A549 (cell line): ENCODE data around the gene LCA5.

Experiments used
- CEBPB ChIP-seq, 2 experiments: fragments of >200 bp in 1 of 2; sonication (Bioruptor Twin) in 1 of 2; formaldehyde crosslinking in 1 of 2; IDR thresholded peaks; 2 replicates each; pipeline ENCODE4 v1.6.1; 2012 to 2016
- CTCF ChIP-seq: fragments of >200 bp; sonication (Bioruptor Twin); formaldehyde crosslinking; IDR thresholded peaks from 3 replicates; pipeline ENCODE4 v1.5.1; 2016
- E2F6 ChIP-seq: IDR thresholded peaks from 2 replicates; pipeline ENCODE4 v1.6.1; 2012; ENCODE audit warnings: low read depth, borderline replicate concordance
- EP300 ChIP-seq, 2 experiments: fragments of >200 bp; sonication (Bioruptor Twin); formaldehyde crosslinking; IDR thresholded peaks; 2 replicates in 1 of 2; 3 replicates in 1 of 2; pipeline ENCODE4 v1.6.1; 2016 to 2017
- NFE2L2 ChIP-seq: fragments of 150-350 bp; conservative IDR thresholded peaks from 2 replicates; pipeline ENCODE4 v1.6.1; 2014; ENCODE audit warnings: low read length
- SMC3 ChIP-seq: fragments of >200 bp; sonication (Bioruptor Twin); formaldehyde crosslinking; IDR thresholded peaks from 3 replicates; pipeline ENCODE4 v1.6.1; 2018; ENCODE audit warnings: inconsistent platforms
- TP53 ChIP-seq: fragments of 250-450 bp; sonication (Bioruptor Pico); IDR thresholded peaks from 2 replicates; pipeline ENCODE4 v1.5.0; 2021; ENCODE audit warnings: mild to moderate bottlenecking, moderate library complexity

- TF ChIP-seq TP53 (no peak), SMC3 (peak; percentile 81), E2F6 (no peak), CTCF (peak; percentile 79), EP300 (IDR thresholded peaks at IDR 0.05) (no peak), NFE2L2 (no peak), CEBPB (IDR thresholded peaks at IDR 0.05) (no peak)
These were observed 33.1 kb upstream of the LCA5 start for GRCh38 chr6:79570129-79571029.
